Frontal cortex (tissue), 4 donors: ENCODE data around the gene LACTBL1. TPM values are rescaled to one million over a fixed set of nuclear protein-coding genes. Genes with fewer than 3 reads are reported as not detected.

Source experiments
- DNase-seq, 2 donors: peaks; one replicate each; pipeline ENCODE4 v3.0.0; 2012; ENCODE audit warnings: low spot score in 2 of 2
- FAIRE-seq: peaks from 2 replicates; lab custom pipeline; 2012; peaks lifted over from hg19 to GRCh38; lab: Jason Lieb, UNC
- total RNA-seq: library from RNA; depleted of rRNA; stranded (reverse); fragments of >200 nt; gene quantifications from one replicate; pipeline ENCODE4 v1.2.3, GENCODE V29; 2014
- donor health status: control.
- donor health status: control.
- donor health status: control.

LACTBL1 gene
- total RNA-seq, 1 donor from 2014 or later: not detected

GRCh38 chr1:22915231-22915630, 57.4 kb downstream of the LACTBL1 start:
- DNase-seq (no peak), FAIRE-seq (no peak)

- DNase-seq: no peak
- FAIRE-seq: no peak
These were observed 57.9 kb downstream of the LACTBL1 start for GRCh38 chr1:22914633-22915217.

- no peak for DNase-seq
- no peak for FAIRE-seq
These were observed 58.5 kb downstream of the LACTBL1 start for GRCh38 chr1:22914156-22914555.

GRCh38 chr1:22913421-22914141, 59.1 kb downstream of the LACTBL1 start:
- DNase-seq (no peak), FAIRE-seq (no peak)

- no peak for DNase-seq
- no peak for FAIRE-seq
These were observed 60.4 kb downstream of the LACTBL1 start for GRCh38 chr1:22912311-22912710.

GRCh38 chr1:22910986-22911651, 61.5 kb downstream of the LACTBL1 start:
- DNase-seq: no peak
- FAIRE-seq: no peak

- no peak for FAIRE-seq
- DNase-seq: no peak
These were observed 62.4 kb downstream of the LACTBL1 start for GRCh38 chr1:22910286-22910685.

- FAIRE-seq (no peak), DNase-seq (no peak)
These were observed 63.7 kb downstream of the LACTBL1 start for GRCh38 chr1:22908880-22909426.

- FAIRE-seq (no peak), DNase-seq (no peak)
These were observed 65.1 kb downstream of the LACTBL1 start for GRCh38 chr1:22907528-22907927.

- no peak for DNase-seq
- no peak for FAIRE-seq
These were observed 65.7 kb downstream of the LACTBL1 start for GRCh38 chr1:22906968-22907367.

- FAIRE-seq (no peak), DNase-seq (no peak)
These were observed 69.6 kb downstream of the LACTBL1 start for GRCh38 chr1:22903113-22903512.

Other genes with a start within 250 kb of the LACTBL1 start
- gene TEX46, start 43.0 kb upstream of the LACTBL1 start, total RNA-seq: not detected
- gene KDM1A, start 46.6 kb upstream of the LACTBL1 start, total RNA-seq: 302 TPM
- gene LUZP1, start 196.0 kb upstream of the LACTBL1 start, total RNA-seq: 5.3 TPM
- gene HTR1D, start 244.6 kb upstream of the LACTBL1 start, total RNA-seq: under 0.01 TPM